ENCODE measurements around the gene TPSB2.
"Not testable (repeated sequence)": the region's sequence is repeated elsewhere in the genome, so short reads cannot be mapped to it uniquely, and the experiment has no call there.

Gene TPSB2

GRCh38 chr16:1199347-1200013 lies 30.5 kb downstream of the TPSB2 start:
- Mint-ChIP-seq H3K27me3 (peaks cover 0 to 17% of the 10 kb centered on the region in 2 donors), H3K4me3 (no peak overlapping the region), H3K27ac (no peak overlapping the region), H3K36me3 (no peaks in the 10 kb centered on the region), H3K9me3 (peaks cover 2 to 4% of the 10 kb centered on the region in 2 donors), H3K4me1 (peaks cover 0 to 2% of the 10 kb centered on the region in 2 donors)
- no peak for ATAC-seq (replicated peaks)
- DNase-seq: no peak

GRCh38 chr16:1198671-1199346 lies 31.2 kb downstream of the TPSB2 start:
- not testable (repeated sequence) for DNase-seq; H3K9me3 Mint-ChIP-seq; H3K4me1 Mint-ChIP-seq; H3K27ac Mint-ChIP-seq; ATAC-seq (replicated peaks); H3K36me3 Mint-ChIP-seq; H3K4me3 Mint-ChIP-seq
- H3K27me3 Mint-ChIP-seq: peaks cover 0 to 19% of the 10 kb centered on the region in 2 donors

GRCh38 chr16:1198194-1198593 lies 31.8 kb downstream of the TPSB2 start:
- H3K27me3 Mint-ChIP-seq: peaks cover 0 to 22% of the 10 kb centered on the region in 2 donors
- no peaks in the 10 kb centered on the region for H3K36me3 Mint-ChIP-seq
- H3K27ac Mint-ChIP-seq: no peak overlapping the region
- no peak for ATAC-seq (replicated peaks)
- DNase-seq: no peak
- H3K9me3 Mint-ChIP-seq: peaks cover 2 to 4% of the 10 kb centered on the region in 2 donors
- peaks cover 0 to 2% of the 10 kb centered on the region in 2 donors for H3K4me1 Mint-ChIP-seq
- H3K4me3 Mint-ChIP-seq: no peak overlapping the region

- peaks cover 2 to 4% of the 10 kb centered on the region in 2 donors for H3K9me3 Mint-ChIP-seq
- ATAC-seq (replicated peaks): no peak
- no peaks in the 10 kb centered on the region for H3K36me3 Mint-ChIP-seq
- H3K27ac Mint-ChIP-seq: no peak overlapping the region
- H3K4me1 Mint-ChIP-seq: peaks cover 0 to 2% of the 10 kb centered on the region in 2 donors
- no peak for DNase-seq
- H3K27me3 Mint-ChIP-seq: peaks cover 5 to 30% of the 10 kb centered on the region in 2 donors
- H3K4me3 Mint-ChIP-seq: no peak overlapping the region
These were observed 32.6 kb downstream of the TPSB2 start for GRCh38 chr16:1197237-1197866.

GRCh38 chr16:1196494-1196893 lies 33.5 kb downstream of the TPSB2 start:
- Mint-ChIP-seq H3K4me1 (peaks cover 0 to 2% of the 10 kb centered on the region in 2 donors), H3K4me3 (no peak overlapping the region), H3K9me3 (peaks cover 2 to 4% of the 10 kb centered on the region in 2 donors), H3K27me3 (peaks cover 5 to 30% of the 10 kb centered on the region in 2 donors), H3K27ac (no peak overlapping the region), H3K36me3 (no peaks in the 10 kb centered on the region)
- no peak for ATAC-seq (replicated peaks)
- DNase-seq: no peak

GRCh38 chr16:1195393-1195666 lies 34.7 kb downstream of the TPSB2 start:
- no peak overlapping the region for H3K4me3 Mint-ChIP-seq
- peaks cover 5 to 30% of the 10 kb centered on the region in 2 donors for H3K27me3 Mint-ChIP-seq
- ATAC-seq (replicated peaks) (no peak), DNase-seq (no peak)
- H3K36me3 Mint-ChIP-seq: no peaks in the 10 kb centered on the region
- H3K9me3 Mint-ChIP-seq: peaks cover 2 to 4% of the 10 kb centered on the region in 2 donors
- peaks cover 0 to 2% of the 10 kb centered on the region in 2 donors for H3K4me1 Mint-ChIP-seq
- H3K27ac Mint-ChIP-seq: no peak overlapping the region

- DNase-seq (no peak), ATAC-seq (replicated peaks) (peak in 1 of 2 donors; percentile 38)
- Mint-ChIP-seq H3K9me3 (peaks cover 2 to 3% of the 10 kb centered on the region in 2 donors), H3K4me1 (peaks cover 0 to 2% of the 10 kb centered on the region in 2 donors), H3K36me3 (no peaks in the 10 kb centered on the region), H3K27ac (no peak overlapping the region), H3K27me3 (peaks cover 5 to 30% of the 10 kb centered on the region in 2 donors), H3K4me3 (no peak overlapping the region)
These were observed 35.2 kb downstream of the TPSB2 start for GRCh38 chr16:1194665-1195392.

- no peak for DNase-seq
- no peaks in the 10 kb centered on the region for H3K9me3 Mint-ChIP-seq
- H3K27ac Mint-ChIP-seq: no peak overlapping the region
- H3K27me3 Mint-ChIP-seq: peaks cover 8 to 32% of the 10 kb centered on the region in 2 donors
- no peak overlapping the region for H3K4me3 Mint-ChIP-seq
- H3K36me3 Mint-ChIP-seq: no peaks in the 10 kb centered on the region
- peaks cover 0 to 2% of the 10 kb centered on the region in 2 donors for H3K4me1 Mint-ChIP-seq
- ATAC-seq (replicated peaks): no peak
These were observed 36.0 kb downstream of the TPSB2 start for GRCh38 chr16:1193825-1194581.

- Mint-ChIP-seq H3K36me3 (no peaks in the 10 kb centered on the region), H3K9me3 (no peaks in the 10 kb centered on the region), H3K4me1 (no peaks in the 10 kb centered on the region), H3K27ac (no peak overlapping the region), H3K4me3 (no peak overlapping the region), H3K27me3 (peaks cover 11 to 37% of the 10 kb centered on the region in 2 donors)
- no peak for DNase-seq
- ATAC-seq (replicated peaks): no peak
These were observed 36.7 kb downstream of the TPSB2 start for GRCh38 chr16:1193143-1193824.

- Mint-ChIP-seq H3K27me3 (peaks cover 16 to 37% of the 10 kb centered on the region in 2 donors), H3K36me3 (no peaks in the 10 kb centered on the region), H3K4me1 (no peaks in the 10 kb centered on the region), H3K4me3 (no peak overlapping the region), H3K9me3 (no peaks in the 10 kb centered on the region), H3K27ac (no peak overlapping the region)
- ATAC-seq (replicated peaks): no peak
- no peak for DNase-seq
These were observed 37.5 kb downstream of the TPSB2 start for GRCh38 chr16:1192384-1193073.

GRCh38 chr16:1190789-1191188 lies 39.2 kb downstream of the TPSB2 start:
- H3K36me3 Mint-ChIP-seq; DNase-seq; H3K9me3 Mint-ChIP-seq; H3K4me3 Mint-ChIP-seq; H3K27ac Mint-ChIP-seq; ATAC-seq (replicated peaks); H3K4me1 Mint-ChIP-seq: not testable (repeated sequence)
- H3K27me3 Mint-ChIP-seq: peaks cover 16 to 27% of the 10 kb centered on the region in 2 donors

- no peak overlapping the region for H3K4me3 Mint-ChIP-seq
- H3K9me3 Mint-ChIP-seq: no peaks in the 10 kb centered on the region
- ATAC-seq (replicated peaks) (no peak), DNase-seq (no peak)
- no peaks in the 10 kb centered on the region for H3K4me1 Mint-ChIP-seq
- H3K27me3 Mint-ChIP-seq: peaks cover 16 to 20% of the 10 kb centered on the region in 2 donors
- no peaks in the 10 kb centered on the region for H3K36me3 Mint-ChIP-seq
- no peak overlapping the region for H3K27ac Mint-ChIP-seq
These were observed 40.5 kb downstream of the TPSB2 start for GRCh38 chr16:1189455-1189854.
